GM12801 (cell line): ENCODE data around the gene ENTREP3.

Source experiments
- TF ChIP-seq, protein P1 (sequence below): IDR thresholded peaks from one replicate; pipeline ENCODE4 v1.5.1; 2011; ENCODE audit warnings: control low read depth; ENCODE audit not compliant: insufficient read length; ENCODE audit errors: extremely low read depth

The ENTREP3 gene

DNA sequence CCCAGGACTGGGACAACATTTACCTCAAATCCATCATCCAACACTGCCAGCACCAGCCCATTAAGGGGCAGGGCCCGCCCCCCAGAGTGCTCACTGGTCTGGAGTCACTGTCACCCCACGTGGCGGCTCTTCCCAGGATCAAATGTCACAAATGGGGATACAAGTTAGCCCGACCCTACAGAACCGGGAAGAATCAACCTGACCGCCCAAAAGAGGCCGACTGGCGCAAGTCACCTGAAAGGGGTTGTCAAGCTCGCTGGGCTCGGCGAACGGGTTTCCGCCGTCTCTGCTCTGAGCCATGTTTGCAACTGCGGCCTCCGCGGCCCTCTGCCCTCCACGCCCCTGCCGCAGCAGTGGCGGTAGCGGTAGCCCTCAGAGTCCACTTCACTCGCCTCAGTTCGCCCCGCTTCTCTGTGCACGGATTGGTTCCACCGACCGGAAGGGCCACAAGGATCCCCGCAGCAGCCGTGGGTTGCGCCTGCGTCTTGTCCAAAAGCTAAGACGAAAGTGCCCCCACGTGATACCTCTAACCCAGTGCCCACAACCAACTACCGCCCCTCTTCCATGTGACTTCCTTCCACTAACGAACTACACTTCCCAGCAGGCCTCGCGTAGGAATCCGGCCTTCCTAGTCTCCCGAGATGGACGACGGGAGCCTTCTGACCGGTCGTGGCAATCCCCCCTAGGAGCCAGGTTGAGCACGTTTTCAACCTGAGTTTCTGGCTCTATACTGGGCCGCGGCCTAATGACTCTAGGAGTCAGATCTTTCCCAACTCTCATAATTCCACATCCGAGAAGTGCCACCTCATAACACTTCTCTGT, 6.8 kb upstream of the ENTREP3 start, which contains the start of gene SCAMP3:
SCAMP3 (minus strand) TSS at position 509 of the 822 bp plus-strand sequence; CDS start at position 300, 209 bp downstream.
- TF ChIP-seq, protein P1, sequence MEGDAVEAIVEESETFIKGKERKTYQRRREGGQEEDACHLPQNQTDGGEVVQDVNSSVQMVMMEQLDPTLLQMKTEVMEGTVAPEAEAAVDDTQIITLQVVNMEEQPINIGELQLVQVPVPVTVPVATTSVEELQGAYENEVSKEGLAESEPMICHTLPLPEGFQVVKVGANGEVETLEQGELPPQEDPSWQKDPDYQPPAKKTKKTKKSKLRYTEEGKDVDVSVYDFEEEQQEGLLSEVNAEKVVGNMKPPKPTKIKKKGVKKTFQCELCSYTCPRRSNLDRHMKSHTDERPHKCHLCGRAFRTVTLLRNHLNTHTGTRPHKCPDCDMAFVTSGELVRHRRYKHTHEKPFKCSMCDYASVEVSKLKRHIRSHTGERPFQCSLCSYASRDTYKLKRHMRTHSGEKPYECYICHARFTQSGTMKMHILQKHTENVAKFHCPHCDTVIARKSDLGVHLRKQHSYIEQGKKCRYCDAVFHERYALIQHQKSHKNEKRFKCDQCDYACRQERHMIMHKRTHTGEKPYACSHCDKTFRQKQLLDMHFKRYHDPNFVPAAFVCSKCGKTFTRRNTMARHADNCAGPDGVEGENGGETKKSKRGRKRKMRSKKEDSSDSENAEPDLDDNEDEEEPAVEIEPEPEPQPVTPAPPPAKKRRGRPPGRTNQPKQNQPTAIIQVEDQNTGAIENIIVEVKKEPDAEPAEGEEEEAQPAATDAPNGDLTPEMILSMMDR: no peak

DNA sequence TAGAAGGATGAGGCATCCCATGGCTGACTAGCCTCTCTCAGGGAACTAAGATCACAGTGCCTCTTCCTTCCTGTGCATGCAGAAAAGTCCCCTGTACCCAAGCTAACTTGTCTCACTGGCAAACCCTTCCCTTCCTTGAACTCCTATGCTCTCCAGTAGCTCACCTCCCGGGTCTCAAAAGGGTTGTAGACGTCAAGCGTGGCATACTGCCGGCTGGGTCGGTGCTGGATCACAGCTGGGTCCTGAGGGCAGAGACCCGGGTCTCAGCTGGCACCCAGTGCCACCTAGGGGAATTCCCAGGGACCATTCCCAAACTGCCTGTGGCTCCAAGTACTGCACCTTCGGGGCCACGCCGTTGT, 6.2 kb upstream of the ENTREP3 start:
- TF ChIP-seq, protein P1: no peak

DNA sequence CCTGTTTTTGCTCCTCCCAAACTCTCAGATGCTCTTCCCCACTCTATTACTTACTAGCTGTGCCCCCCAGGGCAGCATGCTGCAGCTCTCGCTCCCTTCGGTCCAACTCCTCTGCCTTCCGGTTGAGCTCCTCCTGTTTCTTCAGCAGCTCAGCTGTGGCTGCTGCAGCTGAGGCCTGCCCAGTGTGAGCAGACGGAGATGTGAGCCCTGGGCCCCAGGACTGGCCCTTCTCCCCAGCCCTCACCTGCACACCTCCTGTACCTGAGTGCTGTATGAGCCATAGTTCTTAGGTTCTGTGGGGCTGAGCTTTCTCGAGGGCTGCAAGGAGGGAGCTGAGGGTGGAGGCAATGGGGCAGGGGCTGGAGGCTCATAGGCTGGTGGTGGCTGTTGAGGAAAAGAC, 5.0 kb upstream of the ENTREP3 start:
- TF ChIP-seq, protein P1: no peak

DNA sequence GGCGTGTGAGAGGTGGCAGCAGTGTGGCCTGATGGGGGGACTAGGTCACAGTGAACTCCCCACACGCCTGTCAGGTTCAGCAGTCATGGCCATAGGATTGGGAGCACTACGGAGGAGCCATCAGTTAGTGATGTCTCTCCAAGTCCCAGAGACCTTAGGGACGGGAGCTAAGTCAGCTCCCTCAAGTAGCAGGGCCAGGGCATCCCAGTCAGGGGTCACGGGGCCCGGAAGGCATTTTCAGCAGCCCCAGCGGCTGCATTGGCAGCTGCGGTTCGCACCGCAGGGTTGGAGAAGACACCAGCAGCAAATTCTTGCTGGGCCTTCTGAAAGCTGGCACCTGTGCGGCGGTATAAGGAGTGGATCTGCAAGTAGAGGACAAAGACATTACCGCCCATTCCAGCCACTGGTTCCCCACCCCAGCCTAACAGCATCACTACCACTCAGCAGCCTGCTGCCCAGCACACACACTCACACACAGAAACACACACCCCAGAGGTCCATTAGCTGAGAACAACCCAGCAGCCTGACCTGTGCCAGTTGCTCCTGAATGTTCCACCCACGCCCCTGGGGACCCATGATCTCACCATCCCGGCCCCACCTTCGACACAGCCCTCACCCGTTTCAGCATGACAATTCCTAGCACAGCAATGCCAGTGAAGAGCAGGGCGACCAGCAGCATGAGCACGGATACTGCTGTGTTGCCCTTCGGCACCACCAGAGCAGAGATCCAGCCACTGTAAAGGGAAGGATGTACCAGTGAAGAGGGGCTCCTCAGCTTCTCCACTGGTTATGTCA, 972 bp upstream of the ENTREP3 start:
- TF ChIP-seq, protein P1: no peak

DNA sequence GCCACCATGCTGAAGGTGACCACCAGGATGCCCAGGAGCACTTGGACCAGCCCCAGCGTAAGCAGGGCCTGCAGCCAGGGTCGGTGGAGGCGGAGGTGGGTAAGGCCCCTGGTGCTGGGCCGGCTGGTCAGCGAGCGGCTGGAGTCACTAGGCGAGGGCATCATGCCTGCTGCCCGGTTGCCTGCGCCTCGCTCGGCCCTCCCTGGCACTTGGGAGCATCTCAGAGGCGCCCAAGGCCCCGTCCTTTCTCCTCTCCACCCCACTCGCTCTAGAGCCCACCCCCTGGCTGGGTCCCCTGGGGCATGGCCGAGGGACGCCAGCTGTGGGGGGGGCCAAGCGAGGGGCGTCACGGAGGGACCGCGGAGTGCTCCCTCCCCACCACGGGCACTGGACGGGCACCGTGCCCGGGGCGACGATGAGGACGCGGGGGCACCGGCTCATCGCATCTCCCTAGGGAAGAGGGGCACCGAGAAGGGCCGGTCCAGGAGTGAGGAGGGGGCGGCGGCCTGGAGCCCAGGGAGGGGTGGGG, 505 bp downstream of the ENTREP3 start:
- TF ChIP-seq, protein P1: no peak

DNA sequence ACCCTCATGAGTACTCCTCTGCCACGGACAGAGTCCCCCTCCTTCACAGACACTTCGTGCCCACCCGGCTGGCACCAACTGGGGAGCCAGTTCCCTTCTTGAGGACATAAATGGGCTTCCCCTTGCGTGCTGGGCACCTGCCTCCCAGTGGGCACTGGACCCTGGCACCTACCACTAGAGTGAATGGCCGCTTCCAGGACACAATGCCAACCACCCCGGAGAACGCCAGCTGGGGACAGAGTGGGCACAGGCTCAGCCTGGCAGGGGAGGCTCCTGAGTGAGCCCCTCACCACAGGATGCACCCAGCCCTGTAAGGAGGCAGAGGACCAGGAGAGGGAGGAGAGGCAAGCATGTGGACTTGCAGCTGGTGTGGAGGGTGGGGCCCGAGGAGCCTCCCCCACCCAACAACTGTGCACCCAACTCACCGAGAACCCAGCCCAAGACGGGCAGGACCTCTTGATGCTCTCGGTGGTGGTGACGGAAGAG, 1.0 kb downstream of the ENTREP3 start:
- TF ChIP-seq, protein P1: no peak

DNA sequence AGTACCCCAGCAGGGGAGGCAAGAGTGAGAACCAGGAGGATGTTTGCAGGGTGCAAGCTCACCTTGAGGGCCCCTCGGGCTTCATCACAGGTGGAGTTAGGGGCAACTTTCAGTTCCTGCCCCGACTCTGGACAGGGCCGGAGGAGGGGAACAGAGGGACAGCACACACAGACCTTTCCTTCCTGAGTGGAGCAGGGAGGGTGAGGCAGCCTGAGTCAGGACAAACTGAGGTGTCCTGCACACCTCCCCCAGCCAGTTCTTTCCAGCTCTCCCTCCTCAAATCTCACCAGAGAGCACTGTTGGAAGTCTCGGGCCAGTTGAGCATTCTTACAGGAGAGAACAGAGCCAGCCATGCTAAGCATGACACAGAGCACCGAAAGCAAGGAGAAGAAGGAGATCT, 1.5 kb downstream of the ENTREP3 start:
- TF ChIP-seq, protein P1: no peak
